Neural cell (in vitro differentiated cells): ENCODE data around the gene SCYL1. TPM values are rescaled to one million over a fixed set of nuclear protein-coding genes. Genes with fewer than 3 reads are reported as not detected.

Experiments used
- H2AFZ ChIP-seq: fragments of 200-600, 300-800 bp; sonication (generic), shearing (Covaris generic); 2 replicates; pipeline ENCODE4 v1.6.0; 2014; ENCODE audit warnings: low read depth, mild to moderate bottlenecking, antibody characterized with exemption, low read length, moderate library complexity
- H3F3A ChIP-seq: fragments of 200-600 bp; shearing (Covaris generic); 2 replicates; pipeline ENCODE4 v1.6.1; 2016; ENCODE audit warnings: mild to moderate bottlenecking, moderate library complexity, mixed read lengths, antibody characterized with exemption, low read length; ENCODE audit not compliant: insufficient read depth, poor library complexity, severe bottlenecking
- H3K27ac ChIP-seq: fragments of 200-600, 300-800 bp; sonication (generic), shearing (Covaris generic); 2 replicates; pipeline ENCODE4 v1.5.1; 2014; ENCODE audit warnings: mild to moderate bottlenecking, low read length, moderate library complexity
- H3K27me3 ChIP-seq: fragments of 300-800, 200-600 bp; sonication (generic), shearing (Covaris generic); 2 replicates; pipeline ENCODE4 v1.6.0; 2014; ENCODE audit warnings: mild to moderate bottlenecking, low read depth, low read length, moderate library complexity; ENCODE audit not compliant: insufficient read depth
- H3K36me3 ChIP-seq: fragments of 300-800, 200-600 bp; sonication (generic), shearing (Covaris generic); 2 replicates; pipeline ENCODE4 v1.5.1; 2014; ENCODE audit warnings: mild to moderate bottlenecking, antibody characterized with exemption, low read length, moderate library complexity; ENCODE audit not compliant: insufficient read depth
- H3K4me2 ChIP-seq: fragments of 300-800, 200-600 bp; sonication (generic), shearing (Covaris generic); 2 replicates; pipeline ENCODE4 v1.6.0; 2014; ENCODE audit warnings: mild to moderate bottlenecking, low read length
- H3K4me3 ChIP-seq: fragments of 300-800, 200-600 bp; sonication (generic), shearing (Covaris generic); 2 replicates; pipeline ENCODE4 v1.5.1; 2014; ENCODE audit warnings: mild to moderate bottlenecking, low read length, moderate library complexity
- H3K79me2 ChIP-seq: fragments of 200-600 bp; shearing (Covaris generic); replicated peaks from 2 replicates; pipeline ENCODE4 v1.6.0; 2014; ENCODE audit warnings: mild to moderate bottlenecking, low read length, moderate library complexity; ENCODE audit not compliant: insufficient read depth
- H3K9ac ChIP-seq: fragments of 300-800, 200-600 bp; sonication (generic), shearing (Covaris generic); 2 replicates; pipeline ENCODE4 v1.6.1; 2016; ENCODE audit warnings: mild to moderate bottlenecking, low read length, mixed read lengths
- H3K9me2 ChIP-seq: fragments of 200-600 bp; shearing (Covaris generic); 2 replicates; pipeline ENCODE4 v1.6.1; 2016; ENCODE audit warnings: mild to moderate bottlenecking, low read length, mixed read lengths; ENCODE audit not compliant: insufficient read depth
- H3K9me3 ChIP-seq: fragments of 200-600, 300-800 bp; sonication (generic), shearing (Covaris generic); 2 replicates; pipeline ENCODE4 v1.6.1; 2016; ENCODE audit warnings: mild to moderate bottlenecking, mixed run types, low read length, moderate library complexity, mixed read lengths
- H4K20me1 ChIP-seq: fragments of 200-600 bp; shearing (Covaris generic); 2 replicates; pipeline ENCODE4 v1.6.1; 2016; ENCODE audit warnings: mild to moderate bottlenecking, mixed run types; ENCODE audit not compliant: insufficient read depth
- EP300 ChIP-seq: fragments of 450-650 bp; conservative IDR thresholded peaks from 2 replicates; pipeline ENCODE4 v1.6.1; 2014; ENCODE audit warnings: antibody characterized with exemption, mild to moderate bottlenecking, moderate library complexity; ENCODE audit not compliant: poor library complexity, severe bottlenecking
- EZH2 ChIP-seq: fragments of 200-600, 300-800 bp; shearing (Covaris generic), sonication (generic); IDR thresholded peaks from 2 replicates; pipeline ENCODE4 v1.6.1; 2014; ENCODE audit warnings: antibody characterized with exemption, low read length, borderline replicate concordance, mild to moderate bottlenecking; ENCODE audit not compliant: insufficient read depth, poor library complexity, severe bottlenecking
- MXI1 ChIP-seq: fragments of 450-650 bp; conservative IDR thresholded peaks from 2 replicates; pipeline ENCODE4 v1.6.1; 2014; ENCODE audit warnings: antibody characterized with exemption, mild to moderate bottlenecking; ENCODE audit not compliant: poor library complexity, severe bottlenecking
- POLR2AphosphoS5 ChIP-seq: IDR thresholded peaks from 2 replicates; pipeline ENCODE4 v1.6.1; 2012
- RAD21 ChIP-seq: fragments of 450-650 bp; conservative IDR thresholded peaks from 2 replicates; pipeline ENCODE4 v1.6.1; 2014; ENCODE audit warnings: antibody characterized with exemption, mild to moderate bottlenecking, moderate library complexity
- SMC3 ChIP-seq: fragments of 450-650 bp; conservative IDR thresholded peaks from 2 replicates; pipeline ENCODE4 v1.6.1; 2014; ENCODE audit warnings: antibody characterized with exemption, mild to moderate bottlenecking, moderate library complexity; ENCODE audit not compliant: poor library complexity
- TAF1 ChIP-seq: IDR thresholded peaks from 2 replicates; pipeline ENCODE4 v1.6.1; 2012; ENCODE audit warnings: low read depth
- polyA plus RNA-seq: library from polyadenylated mRNA; depleted of rRNA; stranded (reverse); fragments of >200 nt; gene quantifications from 2 replicates; pipeline ENCODE4 v1.2.3, GENCODE V29; 2014
- TF ChIP-seq, protein P1 (sequence below): IDR thresholded peaks from 2 replicates; pipeline ENCODE4 v1.6.1; 2012; ENCODE audit warnings: borderline replicate concordance
- TF ChIP-seq, protein P2 (sequence below): fragments of 450-650 bp; IDR thresholded peaks from 2 replicates; pipeline ENCODE4 v1.5.1; 2014; ENCODE audit warnings: antibody characterized with exemption, mild to moderate bottlenecking, moderate library complexity; ENCODE audit not compliant: poor library complexity, severe bottlenecking

SCYL1 gene
- polyA plus RNA-seq, 1 donor from 2014 or later: 48.3 TPM

DNA sequence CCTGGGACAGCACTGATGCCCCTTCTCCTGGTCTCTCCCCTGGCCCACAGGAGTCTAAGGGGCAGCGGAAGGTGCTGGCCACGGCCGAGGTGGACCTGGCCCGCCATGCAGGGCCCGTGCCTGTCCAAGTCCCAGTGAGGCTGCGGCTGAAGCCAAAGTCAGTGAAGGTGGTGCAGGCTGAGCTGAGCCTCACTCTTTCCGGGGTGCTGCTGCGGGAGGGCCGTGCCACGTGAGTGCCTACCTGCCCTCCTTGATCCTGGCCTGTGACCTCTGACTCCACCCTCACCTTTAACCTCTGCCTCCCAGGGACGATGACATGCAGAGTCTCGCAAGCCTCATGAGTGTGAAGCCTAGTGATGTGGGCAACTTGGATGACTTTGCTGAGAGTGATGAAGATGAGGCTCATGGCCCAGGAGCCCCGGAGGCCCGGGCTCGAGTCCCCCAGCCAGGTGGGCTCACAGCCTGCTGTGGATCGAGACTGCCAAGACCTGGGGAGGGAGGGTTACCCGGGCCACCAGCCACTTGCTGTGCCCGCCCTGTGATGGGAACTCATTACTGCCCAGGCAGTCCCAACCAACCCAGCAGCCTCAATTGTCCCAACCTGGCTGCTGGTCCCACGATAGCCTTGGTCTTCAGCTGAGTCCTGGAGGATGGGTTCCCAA lies 55.3 kb downstream of the SCYL1 start:
- no peaks in the 10 kb centered on the region for H3K9me3 ChIP-seq
- H3K4me2 ChIP-seq: no peak overlapping the region
- no peaks in the 10 kb centered on the region for H3K36me3 ChIP-seq
- TF ChIP-seq EP300 (no peak), POLR2AphosphoS5 (no peak), RAD21 (no peak)
- TF ChIP-seq, protein P1, sequence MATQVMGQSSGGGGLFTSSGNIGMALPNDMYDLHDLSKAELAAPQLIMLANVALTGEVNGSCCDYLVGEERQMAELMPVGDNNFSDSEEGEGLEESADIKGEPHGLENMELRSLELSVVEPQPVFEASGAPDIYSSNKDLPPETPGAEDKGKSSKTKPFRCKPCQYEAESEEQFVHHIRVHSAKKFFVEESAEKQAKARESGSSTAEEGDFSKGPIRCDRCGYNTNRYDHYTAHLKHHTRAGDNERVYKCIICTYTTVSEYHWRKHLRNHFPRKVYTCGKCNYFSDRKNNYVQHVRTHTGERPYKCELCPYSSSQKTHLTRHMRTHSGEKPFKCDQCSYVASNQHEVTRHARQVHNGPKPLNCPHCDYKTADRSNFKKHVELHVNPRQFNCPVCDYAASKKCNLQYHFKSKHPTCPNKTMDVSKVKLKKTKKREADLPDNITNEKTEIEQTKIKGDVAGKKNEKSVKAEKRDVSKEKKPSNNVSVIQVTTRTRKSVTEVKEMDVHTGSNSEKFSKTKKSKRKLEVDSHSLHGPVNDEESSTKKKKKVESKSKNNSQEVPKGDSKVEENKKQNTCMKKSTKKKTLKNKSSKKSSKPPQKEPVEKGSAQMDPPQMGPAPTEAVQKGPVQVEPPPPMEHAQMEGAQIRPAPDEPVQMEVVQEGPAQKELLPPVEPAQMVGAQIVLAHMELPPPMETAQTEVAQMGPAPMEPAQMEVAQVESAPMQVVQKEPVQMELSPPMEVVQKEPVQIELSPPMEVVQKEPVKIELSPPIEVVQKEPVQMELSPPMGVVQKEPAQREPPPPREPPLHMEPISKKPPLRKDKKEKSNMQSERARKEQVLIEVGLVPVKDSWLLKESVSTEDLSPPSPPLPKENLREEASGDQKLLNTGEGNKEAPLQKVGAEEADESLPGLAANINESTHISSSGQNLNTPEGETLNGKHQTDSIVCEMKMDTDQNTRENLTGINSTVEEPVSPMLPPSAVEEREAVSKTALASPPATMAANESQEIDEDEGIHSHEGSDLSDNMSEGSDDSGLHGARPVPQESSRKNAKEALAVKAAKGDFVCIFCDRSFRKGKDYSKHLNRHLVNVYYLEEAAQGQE: no peak
- TF ChIP-seq, protein P2, sequence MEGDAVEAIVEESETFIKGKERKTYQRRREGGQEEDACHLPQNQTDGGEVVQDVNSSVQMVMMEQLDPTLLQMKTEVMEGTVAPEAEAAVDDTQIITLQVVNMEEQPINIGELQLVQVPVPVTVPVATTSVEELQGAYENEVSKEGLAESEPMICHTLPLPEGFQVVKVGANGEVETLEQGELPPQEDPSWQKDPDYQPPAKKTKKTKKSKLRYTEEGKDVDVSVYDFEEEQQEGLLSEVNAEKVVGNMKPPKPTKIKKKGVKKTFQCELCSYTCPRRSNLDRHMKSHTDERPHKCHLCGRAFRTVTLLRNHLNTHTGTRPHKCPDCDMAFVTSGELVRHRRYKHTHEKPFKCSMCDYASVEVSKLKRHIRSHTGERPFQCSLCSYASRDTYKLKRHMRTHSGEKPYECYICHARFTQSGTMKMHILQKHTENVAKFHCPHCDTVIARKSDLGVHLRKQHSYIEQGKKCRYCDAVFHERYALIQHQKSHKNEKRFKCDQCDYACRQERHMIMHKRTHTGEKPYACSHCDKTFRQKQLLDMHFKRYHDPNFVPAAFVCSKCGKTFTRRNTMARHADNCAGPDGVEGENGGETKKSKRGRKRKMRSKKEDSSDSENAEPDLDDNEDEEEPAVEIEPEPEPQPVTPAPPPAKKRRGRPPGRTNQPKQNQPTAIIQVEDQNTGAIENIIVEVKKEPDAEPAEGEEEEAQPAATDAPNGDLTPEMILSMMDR: no peak
- H3K9ac ChIP-seq: no peak overlapping the region
- H3K27ac ChIP-seq: no peak overlapping the region
- H3K27me3 ChIP-seq: peaks cover 16% of the 10 kb centered on the region
- H4K20me1 ChIP-seq: peaks cover under 1% of the 10 kb centered on the region
- H3K9me2 ChIP-seq: no peaks in the 10 kb centered on the region
- no peaks in the 10 kb centered on the region for H3F3A ChIP-seq
- peaks cover 5% of the 10 kb centered on the region for H3K79me2 ChIP-seq
- no peak overlapping the region for H2AFZ ChIP-seq
- H3K4me3 ChIP-seq: no peak overlapping the region

DNA sequence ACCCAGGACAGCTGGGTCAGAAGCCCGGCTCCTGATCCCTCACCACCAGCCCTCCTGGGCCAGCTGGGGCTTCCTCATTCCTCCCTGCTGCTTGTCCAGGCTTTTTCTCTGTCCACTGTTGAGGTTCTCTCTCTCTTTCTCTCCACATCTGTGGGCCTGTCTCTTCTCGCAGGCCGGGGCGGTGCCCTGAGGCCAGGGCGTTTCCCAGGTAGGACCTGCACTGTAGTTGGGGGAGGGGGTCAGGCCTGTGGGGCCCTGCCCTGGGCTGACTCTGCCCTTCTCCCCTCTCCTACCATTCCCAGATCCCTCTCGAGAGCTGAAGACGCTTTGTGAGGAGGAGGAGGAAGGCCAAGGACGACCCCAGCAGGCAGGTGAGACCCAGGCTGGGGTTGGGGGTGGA lies 55.9 kb downstream of the SCYL1 start:
- Histone ChIP-seq H3K79me2 (no peaks in the 10 kb centered on the region), H3K9me2 (no peaks in the 10 kb centered on the region), H4K20me1 (no peaks in the 10 kb centered on the region), H3K27ac (no peak overlapping the region), H3K36me3 (no peaks in the 10 kb centered on the region), H3K4me3 (no peak overlapping the region), H3K4me2 (no peak overlapping the region), H3K9ac (no peak overlapping the region), H2AFZ (no peak overlapping the region), H3F3A (no peaks in the 10 kb centered on the region), H3K9me3 (no peaks in the 10 kb centered on the region), H3K27me3 (peaks cover 16% of the 10 kb centered on the region)
- TF ChIP-seq TAF1: no peak
- no peak for TF ChIP-seq SMC3
- TF ChIP-seq, protein P2: no peak
- no peak for TF ChIP-seq EP300
- no peak for TF ChIP-seq MXI1
- no peak for TF ChIP-seq EZH2
- TF ChIP-seq, protein P1: no peak
- TF ChIP-seq POLR2AphosphoS5: no peak
- no peak for TF ChIP-seq RAD21
